ENCODE data around the gene CNTNAP2.

- TF ChIP-seq YY1 (IDR thresholded peaks at IDR 0.05; ENCODE audit: insufficient read depth, insufficient read length): no peak
- TF ChIP-seq ZNF274 (IDR thresholded peaks at IDR 0.05; ENCODE audit: low read depth, low read length): no peak
- TF ChIP-seq SUZ12 (IDR thresholded peaks at IDR 0.05; ENCODE audit: extremely low read depth, insufficient read depth, insufficient read length): no peak
These were observed 2106.6 kb downstream of the CNTNAP2 start for GRCh38 chr7:148223160-148223559.
